Measurements from ENCODE around the gene RCL1. TPM values are rescaled to one million over a fixed set of nuclear protein-coding genes. Genes with fewer than 3 reads are reported as not detected.

The RCL1 gene
- total and polyA plus RNA-seq, 2 of the 13 experiments (the other 11 are each of a cell fraction or from before 2014, with no cell fraction given), result 22.3 to 31.6 TPM

GRCh38 chr9:4762108-4762885 is 30.4 kb upstream of the RCL1 start (continued):
- TF ChIP-seq REL (CRISPR knock-in tag; conservative IDR thresholded peaks at IDR 0.05) (no peak), ZNF619 (CRISPR knock-in tag; IDR thresholded peaks at IDR 0.05) (no peak), YEATS4 (CRISPR knock-in tag; IDR thresholded peaks at IDR 0.05; ENCODE audit: borderline replicate concordance) (no peak; the same call in 1 of the 2 replicates), HNRNPUL1 (IDR thresholded peaks at IDR 0.05; ENCODE audit: low read depth, low read length) (no peak), PREB (CRISPR knock-in tag; IDR thresholded peaks at IDR 0.05) (no peak), NONO (IDR thresholded peaks at IDR 0.05) (no peak), NONO (CRISPR knock-in tag; conservative IDR thresholded peaks at IDR 0.05) (no peak), ZFX (CRISPR knock-in tag; IDR thresholded peaks at IDR 0.05; ENCODE audit: low read depth) (no peak), CERS6 (CRISPR knock-in tag; IDR thresholded peaks at IDR 0.05) (no peak), FOXJ3 (CRISPR knock-in tag; IDR thresholded peaks at IDR 0.05; ENCODE audit: borderline replicate concordance) (0 out of 2 replicates have a peak, but pooled peaks have one; percentile 20), KDM3A (CRISPR knock-in tag; IDR thresholded peaks at IDR 0.05; ENCODE audit: low read depth) (no peak), THAP9 (CRISPR knock-in tag; IDR thresholded peaks at IDR 0.05; ENCODE audit: borderline replicate concordance) (no peak), CHD2 (IDR thresholded peaks at IDR 0.05; ENCODE audit: low read depth, low read length) (no peak), ZBTB2 (CRISPR knock-in tag; IDR thresholded peaks at IDR 0.05; ENCODE audit: low read depth) (no peak), ZBTB14 (CRISPR knock-in tag; IDR thresholded peaks at IDR 0.05) (no peak), CHD4 (IDR thresholded peaks at IDR 0.05; ENCODE audit: borderline replicate concordance, low read length) (no peak), HNF4G (IDR thresholded peaks at IDR 0.05; ENCODE audit: borderline replicate concordance, low read depth, low read length) (no peak), HNF4G (CRISPR knock-in tag; IDR thresholded peaks at IDR 0.05; ENCODE audit: borderline replicate concordance, low read depth) (0 out of 2 replicates have a peak, but pooled peaks have one; percentile 29), SIN3A (IDR thresholded peaks at IDR 0.05; ENCODE audit: borderline replicate concordance, low read depth, low read length) (no peak), ZNF766 (CRISPR knock-in tag; IDR thresholded peaks at IDR 0.05; ENCODE audit: borderline replicate concordance) (no peak), ZNF446 (CRISPR knock-in tag; IDR thresholded peaks at IDR 0.05) (no peak), NCOR1 (IDR thresholded peaks at IDR 0.05; ENCODE audit: borderline replicate concordance, low read length) (no peak)

All from HepG2 (cell line).